Measurements from ENCODE around the gene RBP7. TPM values are rescaled to one million over a fixed set of nuclear protein-coding genes. Genes with fewer than 3 reads are reported as not detected.

RBP7 gene
- total RNA-seq, 2 donors from 2014 or later, result not detected

DNA sequence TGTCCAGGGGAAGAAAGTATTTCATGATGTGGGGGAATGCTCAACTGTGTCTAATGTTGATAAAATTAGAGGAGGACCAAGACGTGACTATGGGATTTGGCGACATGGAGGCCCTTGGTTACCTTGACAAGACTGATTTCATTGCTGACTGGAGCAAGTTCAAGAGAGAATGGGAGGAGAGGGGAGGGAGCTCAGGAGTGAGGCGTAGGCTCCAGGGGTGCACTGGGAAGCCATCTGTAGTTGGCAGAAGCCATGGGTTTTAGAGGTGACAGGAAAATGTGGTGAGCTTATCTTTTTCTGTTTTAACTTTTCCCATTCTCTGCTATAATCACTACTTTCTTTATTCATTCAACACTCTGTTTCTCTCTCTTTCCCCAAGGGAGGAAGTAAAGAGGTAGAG lies 51.6 kb downstream of the RBP7 start:
- H3K36me3 Mint-ChIP-seq (ENCODE audit: low read depth), result peaks cover 58% of the 10 kb centered on the region
- H3K9me3 Mint-ChIP-seq, result no peaks in the 10 kb centered on the region
- no peak overlapping the region for H3K4me3 Mint-ChIP-seq
- H3K27ac Mint-ChIP-seq, result no peak overlapping the region
- no peak for ATAC-seq (replicated peaks)
- H3K27me3 Mint-ChIP-seq, result no peaks in the 10 kb centered on the region
- peaks cover 16% of the 10 kb centered on the region for H3K4me1 Mint-ChIP-seq

DNA sequence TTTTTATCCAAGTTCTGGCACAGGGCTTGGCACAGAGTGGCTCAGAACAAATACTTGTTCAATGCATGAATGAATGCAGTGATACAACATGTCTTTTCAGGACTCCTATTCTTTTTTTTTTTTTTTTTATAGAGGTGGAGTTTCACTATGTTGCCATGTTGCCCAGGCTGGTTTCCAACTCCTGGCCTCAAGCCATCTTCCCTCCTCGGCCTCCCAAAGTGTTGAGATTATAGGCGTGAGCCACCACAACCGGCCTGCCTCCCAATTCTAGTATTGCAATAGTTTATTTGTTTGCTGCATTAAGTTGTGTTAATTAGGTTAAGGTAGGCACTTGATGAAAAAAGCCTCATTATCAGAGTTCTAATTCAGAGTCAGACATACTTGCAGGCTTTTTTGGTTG lies 53.6 kb downstream of the RBP7 start:
- H3K36me3 Mint-ChIP-seq (ENCODE audit: low read depth), result peaks cover 54% of the 10 kb centered on the region
- H3K27me3 Mint-ChIP-seq, result no peaks in the 10 kb centered on the region
- ATAC-seq (replicated peaks), result no peak
- peaks cover 12% of the 10 kb centered on the region for H3K4me1 Mint-ChIP-seq
- H3K4me3 Mint-ChIP-seq, result no peak overlapping the region
- no peak overlapping the region for H3K27ac Mint-ChIP-seq
- no peaks in the 10 kb centered on the region for H3K9me3 Mint-ChIP-seq

DNA sequence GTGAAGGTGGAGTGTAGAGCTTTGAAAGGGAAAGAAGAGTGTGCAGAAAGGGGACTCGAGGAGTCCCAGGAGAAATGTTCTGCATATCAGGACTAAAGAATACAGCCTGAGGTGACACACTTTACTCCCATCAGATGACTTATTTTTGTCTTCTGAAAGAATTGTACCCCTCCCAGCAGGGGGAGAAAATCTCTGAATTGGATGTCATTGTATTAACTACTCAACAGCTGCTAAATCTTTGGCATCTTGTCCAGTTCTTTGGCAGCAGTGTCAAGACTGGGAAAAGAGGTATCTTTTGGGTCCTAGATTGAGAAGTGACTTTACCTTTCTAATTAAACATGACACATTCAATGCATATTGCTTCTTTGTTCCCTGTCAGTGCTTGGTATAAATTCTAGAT lies 54.6 kb downstream of the RBP7 start:
- Mint-ChIP-seq H3K36me3 (ENCODE audit: low read depth) (peaks cover 54% of the 10 kb centered on the region), H3K27me3 (no peaks in the 10 kb centered on the region), H3K9me3 (no peaks in the 10 kb centered on the region), H3K4me3 (no peak overlapping the region), H3K27ac (no peak overlapping the region), H3K4me1 (peaks cover 9% of the 10 kb centered on the region)
- ATAC-seq (replicated peaks), result no peak

DNA sequence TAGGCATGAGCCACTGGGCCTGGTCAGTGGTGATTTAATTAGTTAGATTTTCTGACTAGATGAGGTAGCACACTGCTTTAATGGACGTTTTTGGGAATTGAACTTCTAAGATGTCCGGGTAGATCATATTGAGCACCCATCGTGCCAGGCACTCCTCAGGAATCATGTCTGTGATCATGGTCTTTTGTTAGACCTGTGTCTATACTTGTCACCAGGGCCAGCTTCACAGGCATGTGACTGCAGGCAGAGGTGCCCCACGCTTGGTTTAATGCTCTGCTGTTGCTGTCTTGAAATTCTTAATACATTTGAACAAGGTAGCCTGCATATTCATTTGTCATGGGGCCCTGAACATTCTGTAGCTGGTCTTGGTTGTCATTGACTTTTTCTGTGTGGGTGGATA lies 55.3 kb downstream of the RBP7 start:
- peaks cover 9% of the 10 kb centered on the region for H3K4me1 Mint-ChIP-seq
- H3K9me3 Mint-ChIP-seq, result no peaks in the 10 kb centered on the region
- H3K27ac Mint-ChIP-seq, result no peak overlapping the region
- H3K36me3 Mint-ChIP-seq (ENCODE audit: low read depth), result peaks cover 54% of the 10 kb centered on the region
- no peak for ATAC-seq (replicated peaks)
- H3K4me3 Mint-ChIP-seq, result no peak overlapping the region
- H3K27me3 Mint-ChIP-seq, result no peaks in the 10 kb centered on the region

GRCh38 chr1:10054465-10054864 lies 57.4 kb downstream of the RBP7 start:
- no peaks in the 10 kb centered on the region for H3K9me3 Mint-ChIP-seq
- H3K36me3 Mint-ChIP-seq (ENCODE audit: low read depth), result peaks cover 51% of the 10 kb centered on the region
- no peaks in the 10 kb centered on the region for H3K27me3 Mint-ChIP-seq
- H3K27ac Mint-ChIP-seq, result no peak overlapping the region
- ATAC-seq (replicated peaks), result no peak
- H3K4me3 Mint-ChIP-seq, result no peak overlapping the region
- H3K4me1 Mint-ChIP-seq, result peaks cover 5% of the 10 kb centered on the region

DNA sequence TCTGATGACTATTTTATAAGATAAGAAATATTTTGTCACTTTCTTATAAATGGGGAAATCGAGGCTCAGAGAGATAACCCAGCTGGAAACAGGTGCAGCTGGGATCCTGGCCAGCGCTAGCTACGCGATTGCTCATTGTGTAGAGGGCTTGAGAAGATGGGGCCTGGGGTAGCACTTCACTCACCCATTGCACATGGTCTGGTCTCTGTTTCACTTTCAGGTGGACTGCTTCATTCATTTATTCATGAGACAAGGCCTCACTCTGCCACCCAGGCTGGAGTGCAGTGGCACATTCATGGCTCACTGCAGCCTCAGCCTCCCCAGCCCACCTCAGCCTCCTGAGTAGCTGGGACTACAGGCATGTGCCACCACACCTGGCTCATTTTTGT lies 59.6 kb downstream of the RBP7 start:
- Mint-ChIP-seq H3K36me3 (ENCODE audit: low read depth) (peaks cover 29% of the 10 kb centered on the region), H3K4me3 (no peak overlapping the region), H3K27ac (no peak overlapping the region), H3K27me3 (no peaks in the 10 kb centered on the region), H3K9me3 (no peaks in the 10 kb centered on the region), H3K4me1 (peaks cover 5% of the 10 kb centered on the region)
- no peak for ATAC-seq (replicated peaks)

DNA sequence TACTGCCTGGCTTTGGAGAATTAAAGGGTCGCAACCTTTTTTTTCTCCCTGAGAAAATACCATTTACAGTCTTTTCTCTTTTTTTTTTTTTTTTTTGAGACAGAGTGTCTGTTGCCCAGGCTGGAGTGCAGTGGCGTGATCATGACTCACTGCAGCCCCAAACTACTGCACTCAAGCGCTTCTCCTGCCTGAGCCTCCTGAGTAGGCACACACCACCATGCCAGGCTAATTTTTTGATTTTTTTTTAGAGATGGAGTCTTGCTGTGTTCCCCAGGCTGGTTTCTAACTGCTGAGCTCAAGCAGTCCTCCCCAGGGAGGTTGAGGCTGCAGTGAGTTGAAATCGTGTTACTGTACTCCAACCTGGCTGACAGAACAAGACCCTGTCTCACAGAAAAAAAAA lies 60.3 kb downstream of the RBP7 start:
- ATAC-seq (replicated peaks), result no peak
- Mint-ChIP-seq H3K27me3 (no peaks in the 10 kb centered on the region), H3K4me1 (peaks cover 5% of the 10 kb centered on the region), H3K4me3 (no peak overlapping the region), H3K9me3 (no peaks in the 10 kb centered on the region), H3K27ac (no peak overlapping the region), H3K36me3 (ENCODE audit: low read depth) (peaks cover 22% of the 10 kb centered on the region)

DNA sequence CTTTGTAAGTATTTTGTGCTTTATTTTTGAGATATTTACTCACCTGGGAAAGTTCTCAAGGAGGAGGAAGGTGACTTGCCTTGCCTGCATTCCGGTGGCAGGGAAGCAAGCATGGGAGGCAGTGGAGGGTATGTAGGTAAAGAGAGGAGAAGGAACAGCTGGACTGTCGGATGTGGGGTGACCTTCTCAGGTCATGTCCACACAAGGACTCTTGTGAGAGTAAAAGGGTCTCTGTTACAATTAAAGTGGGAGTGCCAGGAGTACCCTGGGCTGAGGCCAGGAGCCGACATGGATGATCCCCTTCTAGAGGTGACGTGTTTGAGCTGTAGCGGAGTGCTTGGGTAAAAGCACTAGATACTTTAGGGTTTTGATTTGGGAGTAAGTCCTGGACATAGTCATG lies 60.8 kb downstream of the RBP7 start:
- H3K4me3 Mint-ChIP-seq, result no peak overlapping the region
- H3K36me3 Mint-ChIP-seq (ENCODE audit: low read depth), result peaks cover 19% of the 10 kb centered on the region
- no peak for ATAC-seq (replicated peaks)
- H3K4me1 Mint-ChIP-seq, result peaks cover 5% of the 10 kb centered on the region
- no peaks in the 10 kb centered on the region for H3K9me3 Mint-ChIP-seq
- no peak overlapping the region for H3K27ac Mint-ChIP-seq
- H3K27me3 Mint-ChIP-seq, result no peaks in the 10 kb centered on the region

DNA sequence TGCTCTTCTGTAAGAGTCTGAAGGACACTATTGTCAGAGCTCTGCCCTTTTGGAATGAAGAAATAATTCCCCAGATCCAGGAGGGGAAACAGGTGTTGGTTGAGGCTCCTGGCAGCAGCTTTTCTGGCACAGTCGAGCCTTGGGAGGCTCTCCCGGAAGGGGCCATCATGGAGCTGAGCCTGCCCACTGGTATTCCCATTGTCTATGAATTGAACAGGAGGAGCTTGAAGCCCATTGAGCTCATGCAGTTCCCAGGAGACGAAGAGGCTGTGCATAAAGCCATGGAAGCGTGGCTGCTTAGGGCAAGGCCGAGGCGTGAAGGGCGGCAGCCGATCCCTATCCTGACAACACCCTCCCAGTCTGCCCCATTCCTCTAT lies 62.3 kb downstream of the RBP7 start:
- Mint-ChIP-seq H3K4me3 (no peak overlapping the region), H3K9me3 (no peaks in the 10 kb centered on the region), H3K27ac (no peak overlapping the region), H3K4me1 (peaks cover 14% of the 10 kb centered on the region), H3K27me3 (no peaks in the 10 kb centered on the region), H3K36me3 (ENCODE audit: low read depth) (peaks cover 13% of the 10 kb centered on the region)
- ATAC-seq (replicated peaks), result no peak

- no peaks in the 10 kb centered on the region for H3K27me3 Mint-ChIP-seq
- no peak overlapping the region for H3K27ac Mint-ChIP-seq
- no peaks in the 10 kb centered on the region for H3K9me3 Mint-ChIP-seq
- H3K4me1 Mint-ChIP-seq, result peaks cover 14% of the 10 kb centered on the region
- ATAC-seq (replicated peaks), result no peak
- H3K36me3 Mint-ChIP-seq (ENCODE audit: low read depth), result peaks cover 10% of the 10 kb centered on the region
- H3K4me3 Mint-ChIP-seq, result no peak overlapping the region
Measured at GRCh38 chr1:10060311-10061100, 63.5 kb downstream of the RBP7 start.

GRCh38 chr1:10061276-10061675 lies 64.2 kb downstream of the RBP7 start:
- H3K4me1 Mint-ChIP-seq, result peaks cover 14% of the 10 kb centered on the region
- ATAC-seq (replicated peaks), result no peak
- H3K9me3 Mint-ChIP-seq, result no peaks in the 10 kb centered on the region
- H3K4me3 Mint-ChIP-seq, result no peak overlapping the region
- no peak overlapping the region for H3K27ac Mint-ChIP-seq
- no peaks in the 10 kb centered on the region for H3K27me3 Mint-ChIP-seq
- peaks cover 10% of the 10 kb centered on the region for H3K36me3 Mint-ChIP-seq (ENCODE audit: low read depth)

DNA sequence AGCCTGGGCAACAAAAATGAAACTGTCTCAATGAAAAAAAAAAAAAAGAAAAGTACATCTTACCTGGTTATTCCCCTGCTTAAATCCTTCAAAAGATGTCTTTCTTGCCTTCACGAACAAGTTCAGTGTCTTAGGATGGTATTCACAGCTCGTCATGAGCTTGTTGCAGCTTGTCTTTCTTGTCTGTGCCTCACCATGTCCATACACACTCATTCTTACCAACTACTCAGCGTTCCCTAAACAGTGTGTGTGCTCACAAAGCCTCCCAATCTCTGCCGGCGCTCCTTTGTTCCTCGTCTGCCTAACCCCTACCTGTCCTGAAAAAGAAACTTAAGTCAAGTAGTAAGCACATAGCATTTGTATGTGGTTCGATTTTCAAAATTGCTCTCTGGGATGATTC lies 66.8 kb downstream of the RBP7 start:
- no peaks in the 10 kb centered on the region for H3K9me3 Mint-ChIP-seq
- no peak for ATAC-seq (replicated peaks)

GRCh38 chr1:10064416-10065343 lies 67.7 kb downstream of the RBP7 start:
- Mint-ChIP-seq H3K9me3 (no peaks in the 10 kb centered on the region), H3K4me1 (peaks cover 10% of the 10 kb centered on the region), H3K27me3 (no peaks in the 10 kb centered on the region), H3K27ac (no peak overlapping the region), H3K4me3 (no peak overlapping the region), H3K36me3 (ENCODE audit: low read depth) (no peaks in the 10 kb centered on the region)
- no peak for ATAC-seq (replicated peaks)

More for the DNA sequence above, 66.8 kb downstream of the RBP7 start:
- Mint-ChIP-seq H3K36me3 (ENCODE audit: low read depth) (no peaks in the 10 kb centered on the region), H3K4me3 (no peak overlapping the region), H3K27me3 (no peaks in the 10 kb centered on the region), H3K27ac (no peak overlapping the region), H3K4me1 (peaks cover 10% of the 10 kb centered on the region)

DNA sequence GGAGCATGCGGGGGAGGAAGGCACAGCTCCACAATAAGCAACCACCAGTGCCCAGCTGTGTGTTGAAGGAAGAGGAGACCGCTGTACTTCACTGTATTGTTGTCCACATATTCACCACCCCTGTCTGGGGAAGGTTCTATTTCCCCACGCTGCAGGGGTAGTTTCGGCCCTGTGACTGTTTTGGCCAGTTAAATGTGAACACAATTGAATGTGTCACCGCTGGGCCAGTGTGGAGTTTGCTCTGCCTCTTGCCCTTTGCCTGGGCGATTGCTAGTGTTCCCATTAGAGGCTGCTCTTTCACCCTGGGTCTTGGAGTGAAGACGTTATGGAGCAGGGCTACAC lies 68.3 kb downstream of the RBP7 start:
- no peak for ATAC-seq (replicated peaks)
- Mint-ChIP-seq H3K9me3 (no peaks in the 10 kb centered on the region), H3K4me3 (no peak overlapping the region), H3K4me1 (peaks cover 10% of the 10 kb centered on the region), H3K27ac (no peak overlapping the region), H3K36me3 (ENCODE audit: low read depth) (no peaks in the 10 kb centered on the region), H3K27me3 (no peaks in the 10 kb centered on the region)
